Vagina (tissue), 2 donors: Measurements from ENCODE around the gene RABGEF1.

Source experiments
- CTCF ChIP-seq, 3 experiments: fragments of 450-650 bp in 2 of 3; fragments of 200-600 bp in 1 of 3; sonication (generic) in 1 of 3; IDR thresholded peaks; one replicate each; pipeline ENCODE4 v1.5.1; 2017 to 2019; ENCODE audit warnings: antibody characterized with exemption in 3 of 3, mild to moderate bottlenecking in 2 of 3, moderate library complexity in 2 of 3
- POLR2A ChIP-seq, 2 donors: fragments of 450-650 bp; IDR thresholded peaks; one replicate each; pipeline ENCODE4 v1.6.1; 2017; ENCODE audit warnings: antibody characterized with exemption in 2 of 2, mild to moderate bottlenecking in 2 of 2, moderate library complexity in 2 of 2
- POLR2AphosphoS5 ChIP-seq, 2 donors: sonication (generic); formaldehyde crosslinking; IDR thresholded peaks; one replicate each; pipeline ENCODE4 v1.9.0; 2017; ENCODE audit warnings: antibody characterized with exemption in 2 of 2, mild to moderate bottlenecking in 2 of 2, low read depth in 1 of 2; ENCODE audit not compliant: insufficient read depth in 1 of 2

GRCh38 chr7:66700633-66701131 is 39.9 kb upstream of the RABGEF1 start:
- TF ChIP-seq POLR2A (IDR thresholded peaks at IDR 0.05), result no peak
- TF ChIP-seq CTCF (IDR thresholded peaks at IDR 0.05), result no peak
- TF ChIP-seq POLR2AphosphoS5 (IDR thresholded peaks at IDR 0.05; ENCODE audit: insufficient read depth in 1 of 2, low read depth in 1 of 2), result no peak
